ENCODE data around the gene PM20D2.

DNA sequence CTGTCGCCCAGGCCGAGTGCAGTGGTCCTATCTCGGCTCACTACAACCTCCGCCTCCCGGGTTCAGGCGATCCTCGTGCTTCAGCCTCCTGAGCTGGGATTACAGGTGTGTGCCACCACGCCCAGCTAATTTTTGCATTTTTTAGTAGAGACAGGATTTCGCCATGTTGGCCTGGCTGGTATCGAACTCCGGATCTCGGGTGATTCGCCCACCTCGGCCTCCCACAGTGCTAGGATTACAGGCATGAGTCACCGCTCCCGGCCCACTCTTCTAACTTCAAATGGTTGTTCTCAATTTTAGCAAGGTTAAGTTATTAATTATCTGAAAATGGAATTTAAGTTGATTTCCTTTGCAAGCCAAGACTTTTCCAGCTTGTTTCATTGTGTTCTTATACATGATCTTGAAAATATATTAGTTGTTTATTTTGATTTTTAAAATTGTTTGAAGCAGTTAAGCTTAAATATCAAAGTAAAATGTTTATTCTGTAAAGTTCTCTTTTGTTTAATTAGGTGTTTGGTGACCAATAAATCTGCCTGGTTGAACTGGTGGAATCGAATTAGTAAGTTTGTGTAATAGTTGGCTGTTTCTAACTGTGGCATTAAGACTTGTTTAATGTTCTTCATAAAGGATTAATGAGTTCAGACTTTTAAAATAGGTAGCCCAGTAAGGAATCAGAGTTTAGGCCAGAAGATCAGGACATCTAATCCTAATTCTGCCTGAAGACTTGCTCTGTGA is 2.3 kb downstream of the PM20D2 start:
- no peak for TF ChIP-seq EZH2 (IDR thresholded peaks at IDR 0.05; ENCODE audit: borderline replicate concordance, low read depth, low read length, poor library complexity, severe bottlenecking)
- TF ChIP-seq, protein P1, sequence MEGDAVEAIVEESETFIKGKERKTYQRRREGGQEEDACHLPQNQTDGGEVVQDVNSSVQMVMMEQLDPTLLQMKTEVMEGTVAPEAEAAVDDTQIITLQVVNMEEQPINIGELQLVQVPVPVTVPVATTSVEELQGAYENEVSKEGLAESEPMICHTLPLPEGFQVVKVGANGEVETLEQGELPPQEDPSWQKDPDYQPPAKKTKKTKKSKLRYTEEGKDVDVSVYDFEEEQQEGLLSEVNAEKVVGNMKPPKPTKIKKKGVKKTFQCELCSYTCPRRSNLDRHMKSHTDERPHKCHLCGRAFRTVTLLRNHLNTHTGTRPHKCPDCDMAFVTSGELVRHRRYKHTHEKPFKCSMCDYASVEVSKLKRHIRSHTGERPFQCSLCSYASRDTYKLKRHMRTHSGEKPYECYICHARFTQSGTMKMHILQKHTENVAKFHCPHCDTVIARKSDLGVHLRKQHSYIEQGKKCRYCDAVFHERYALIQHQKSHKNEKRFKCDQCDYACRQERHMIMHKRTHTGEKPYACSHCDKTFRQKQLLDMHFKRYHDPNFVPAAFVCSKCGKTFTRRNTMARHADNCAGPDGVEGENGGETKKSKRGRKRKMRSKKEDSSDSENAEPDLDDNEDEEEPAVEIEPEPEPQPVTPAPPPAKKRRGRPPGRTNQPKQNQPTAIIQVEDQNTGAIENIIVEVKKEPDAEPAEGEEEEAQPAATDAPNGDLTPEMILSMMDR (conservative IDR thresholded peaks at IDR 0.05; ENCODE audit: low read depth, low read length) = no peak
